Fibroblast of peridontal ligament (primary cell): ENCODE results near the gene GID4.

Experiments
- DNase-seq: peaks from one replicate; pipeline ENCODE4 v3.0.0-alpha.2; 2010; ENCODE audit errors: extremely low read depth

The GID4 gene

GRCh38 chr17:18043491-18043890 lies 4.3 kb downstream of the GID4 start:
- DNase-seq = peak; percentile 44

- no peak for DNase-seq
These were observed 5.4 kb downstream of the GID4 start for GRCh38 chr17:18044609-18045008.

GRCh38 chr17:18045691-18046350 lies 6.6 kb downstream of the GID4 start:
- no peak for DNase-seq

- no peak for DNase-seq
These were observed 16.4 kb downstream of the GID4 start for GRCh38 chr17:18055597-18055996.

- DNase-seq = no peak
These were observed 17.0 kb downstream of the GID4 start for GRCh38 chr17:18056214-18056613.

GRCh38 chr17:18059283-18059682 lies 20.1 kb downstream of the GID4 start:
- DNase-seq = no peak

GRCh38 chr17:18064053-18064452 lies 24.8 kb downstream of the GID4 start:
- no peak for DNase-seq

- no peak for DNase-seq
These were observed 26.3 kb downstream of the GID4 start for GRCh38 chr17:18065546-18065945.

GRCh38 chr17:18066866-18067265 lies 27.7 kb downstream of the GID4 start:
- peak; percentile 52 for DNase-seq

- DNase-seq = no peak
These were observed 29.9 kb downstream of the GID4 start for GRCh38 chr17:18069101-18069500.

GRCh38 chr17:18070861-18071340 lies 31.7 kb downstream of the GID4 start:
- peak; percentile 63 for DNase-seq

- DNase-seq = no peak
These were observed 32.5 kb downstream of the GID4 start for GRCh38 chr17:18071751-18072150.

- no peak for DNase-seq
These were observed 35.5 kb downstream of the GID4 start for GRCh38 chr17:18074566-18075272.

- peak; percentile 23 for DNase-seq
These were observed 37.7 kb downstream of the GID4 start for GRCh38 chr17:18076936-18077335.

- DNase-seq = no peak
These were observed 40.3 kb downstream of the GID4 start for GRCh38 chr17:18079543-18079942.

- DNase-seq = no peak
These were observed 45.0 kb downstream of the GID4 start for GRCh38 chr17:18084256-18084655.

- peak; percentile 92 for DNase-seq
These were observed 48.6 kb downstream of the GID4 start, which contains the start of gene DRG2 for GRCh38 chr17:18087610-18088491. DRG2 (plus strand) TSS chr17:18087948; CDS start chr17:18088024, 76 bp downstream.

GRCh38 chr17:18089613-18090012 lies 50.4 kb downstream of the GID4 start:
- no peak for DNase-seq

- peak; percentile 50 for DNase-seq
These were observed 54.6 kb downstream of the GID4 start for GRCh38 chr17:18093616-18094408.

- no peak for DNase-seq
These were observed 55.2 kb downstream of the GID4 start for GRCh38 chr17:18094409-18094807.

GRCh38 chr17:18099516-18099915 lies 60.3 kb downstream of the GID4 start:
- no peak for DNase-seq
